Adrenal gland (tissue), 5 donors: ENCODE data around the gene RPL29.

Experiments
- POLR2A ChIP-seq, 2 donors: fragments of 450-650 bp; IDR thresholded peaks; one replicate each; pipeline ENCODE4 v1.6.1; 2017; ENCODE audit warnings: antibody characterized with exemption in 2 of 2, mild to moderate bottlenecking in 2 of 2, moderate library complexity in 1 of 2
- TF ChIP-seq, protein P1 (sequence below), 6 experiments: fragments of 450-650 bp in 4 of 6; fragments of 200-600 bp in 2 of 6; sonication (generic) in 1 of 6; IDR thresholded peaks; 1 replicate in 5 of 6; 2 replicates in 1 of 6; pipeline versions ENCODE4 v1.5.1 to v1.8.0; 2016 to 2021; ENCODE audit warnings: antibody characterized with exemption in 6 of 6, mild to moderate bottlenecking in 2 of 6, moderate library complexity in 1 of 6
- donor health status: DM: no; HTN: no; CAD: no.

DNA sequence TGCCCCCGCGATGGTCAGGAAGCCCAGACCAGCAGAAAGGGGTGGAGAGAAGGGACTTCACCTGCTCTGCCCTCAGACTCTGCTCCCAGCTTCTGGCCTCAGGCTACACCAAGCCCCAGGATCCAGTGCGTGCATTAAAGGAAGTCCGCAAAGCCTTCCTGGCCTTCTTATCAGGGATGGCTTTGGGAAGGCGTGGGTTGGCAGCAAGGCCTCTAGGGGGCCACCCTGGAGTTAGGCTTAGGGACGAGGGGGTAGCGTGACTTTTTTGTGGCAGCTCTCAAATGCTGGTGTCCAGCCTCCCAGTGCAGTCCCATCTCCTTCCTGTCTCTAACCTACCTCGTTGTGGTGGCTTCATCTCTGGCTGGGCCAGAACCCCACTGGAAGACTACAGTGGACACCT is 18.9 kb upstream of the RPL29 start:
- TF ChIP-seq, protein P1, sequence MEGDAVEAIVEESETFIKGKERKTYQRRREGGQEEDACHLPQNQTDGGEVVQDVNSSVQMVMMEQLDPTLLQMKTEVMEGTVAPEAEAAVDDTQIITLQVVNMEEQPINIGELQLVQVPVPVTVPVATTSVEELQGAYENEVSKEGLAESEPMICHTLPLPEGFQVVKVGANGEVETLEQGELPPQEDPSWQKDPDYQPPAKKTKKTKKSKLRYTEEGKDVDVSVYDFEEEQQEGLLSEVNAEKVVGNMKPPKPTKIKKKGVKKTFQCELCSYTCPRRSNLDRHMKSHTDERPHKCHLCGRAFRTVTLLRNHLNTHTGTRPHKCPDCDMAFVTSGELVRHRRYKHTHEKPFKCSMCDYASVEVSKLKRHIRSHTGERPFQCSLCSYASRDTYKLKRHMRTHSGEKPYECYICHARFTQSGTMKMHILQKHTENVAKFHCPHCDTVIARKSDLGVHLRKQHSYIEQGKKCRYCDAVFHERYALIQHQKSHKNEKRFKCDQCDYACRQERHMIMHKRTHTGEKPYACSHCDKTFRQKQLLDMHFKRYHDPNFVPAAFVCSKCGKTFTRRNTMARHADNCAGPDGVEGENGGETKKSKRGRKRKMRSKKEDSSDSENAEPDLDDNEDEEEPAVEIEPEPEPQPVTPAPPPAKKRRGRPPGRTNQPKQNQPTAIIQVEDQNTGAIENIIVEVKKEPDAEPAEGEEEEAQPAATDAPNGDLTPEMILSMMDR (IDR thresholded peaks at IDR 0.05) = peak in 2 of 6 experiments; percentile 21 to 24
- no peak for TF ChIP-seq POLR2A (IDR thresholded peaks at IDR 0.05)
